Measurements from ENCODE around the gene PARP16.
A peak's percentile ranks its signal among the peaks of the same experiment; 100 is the strongest.
"Not testable (repeated sequence)": the region's sequence is repeated elsewhere in the genome, so short reads cannot be mapped to it uniquely, and the experiment has no call there.

PARP16 gene

DNA sequence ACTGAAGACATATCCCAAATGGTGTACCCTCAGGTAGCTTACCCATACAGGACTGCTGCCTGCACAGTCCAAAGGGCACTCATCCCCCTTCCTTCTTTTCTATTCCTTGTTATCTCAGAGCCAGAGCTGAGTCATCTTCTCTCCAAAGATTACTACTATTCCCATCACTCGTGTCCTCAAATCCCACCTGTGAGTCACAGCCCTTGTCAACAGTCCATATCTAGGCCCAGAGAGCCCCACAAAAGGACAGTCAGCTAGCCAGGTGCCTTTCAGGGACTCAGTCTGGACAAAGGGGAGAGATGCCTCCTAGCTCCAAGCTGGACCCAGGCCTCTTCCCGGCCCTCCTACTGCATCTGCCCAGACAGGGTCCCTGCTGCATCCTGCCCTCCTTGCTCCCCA lies 11.0 kb downstream of the PARP16 start:
- DNase-seq (ENCODE audit: low read depth): no peak

DNA sequence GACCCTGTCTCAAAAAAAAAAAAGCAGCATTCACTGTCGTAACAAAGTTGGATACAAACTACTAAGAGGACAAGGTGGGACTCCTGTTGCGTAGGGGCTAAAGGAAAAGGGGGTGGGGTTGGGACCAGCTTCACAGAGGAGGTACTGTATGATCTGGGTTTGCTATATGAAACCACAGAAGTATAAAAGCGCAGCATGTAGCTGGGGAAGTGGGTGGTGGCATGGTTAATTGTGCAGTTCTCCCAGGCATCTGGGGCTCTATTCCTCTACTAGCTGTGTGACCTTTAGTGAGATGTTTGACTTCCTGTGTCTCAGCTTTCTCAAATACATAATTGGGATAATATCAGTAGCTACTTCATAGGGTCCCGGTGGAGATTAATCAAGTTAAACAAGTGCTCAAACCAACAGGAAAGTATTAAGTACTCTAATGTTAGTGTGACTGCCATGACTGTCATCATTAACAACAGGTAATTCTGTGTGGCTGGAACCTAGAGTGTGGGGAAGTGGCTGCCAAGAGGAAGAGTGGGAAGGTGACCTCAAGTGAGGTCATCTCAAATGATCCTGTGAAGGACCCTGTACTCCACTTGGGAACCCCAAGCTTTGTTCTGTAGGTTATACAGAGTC lies 11.5 kb downstream of the PARP16 start:
- DNase-seq (ENCODE audit: low read depth): no peak

DNA sequence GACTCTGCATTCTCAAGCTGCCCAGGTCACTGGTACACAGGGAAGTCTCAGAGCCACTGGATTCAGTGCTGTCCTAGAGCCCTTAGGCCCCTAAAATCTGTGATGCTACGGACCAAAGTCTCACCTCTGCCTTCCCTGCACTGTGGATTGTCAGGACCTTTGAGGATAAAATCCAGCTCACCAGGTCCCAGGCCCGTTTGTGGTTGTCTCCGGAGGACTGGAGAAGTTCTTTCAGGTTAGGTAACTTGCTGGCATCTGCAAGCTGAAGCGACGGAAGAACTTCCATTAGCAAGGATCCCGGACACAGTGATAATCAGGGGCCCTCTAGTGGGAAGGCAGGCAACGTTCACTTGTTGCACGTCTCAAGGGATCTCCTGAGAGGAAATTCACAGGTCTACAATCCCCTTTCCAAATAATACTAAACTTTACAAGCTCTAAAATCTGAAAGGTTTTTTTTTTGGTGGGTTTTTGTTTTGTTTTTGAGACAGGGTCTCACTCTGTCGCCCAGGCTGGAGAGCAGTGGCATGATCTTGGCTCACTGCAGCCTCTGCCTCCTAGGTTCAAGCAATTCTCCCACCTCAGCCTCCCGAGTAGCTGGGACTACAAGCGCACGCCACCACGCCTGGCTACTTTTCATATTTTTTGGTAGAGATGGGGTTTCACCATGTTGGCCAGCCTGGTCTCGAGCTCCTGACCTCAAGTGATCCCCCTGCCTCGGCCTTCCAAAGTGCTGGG lies 15.7 kb downstream of the PARP16 start:
- peak; percentile 61 for DNase-seq (ENCODE audit: low read depth)

DNA sequence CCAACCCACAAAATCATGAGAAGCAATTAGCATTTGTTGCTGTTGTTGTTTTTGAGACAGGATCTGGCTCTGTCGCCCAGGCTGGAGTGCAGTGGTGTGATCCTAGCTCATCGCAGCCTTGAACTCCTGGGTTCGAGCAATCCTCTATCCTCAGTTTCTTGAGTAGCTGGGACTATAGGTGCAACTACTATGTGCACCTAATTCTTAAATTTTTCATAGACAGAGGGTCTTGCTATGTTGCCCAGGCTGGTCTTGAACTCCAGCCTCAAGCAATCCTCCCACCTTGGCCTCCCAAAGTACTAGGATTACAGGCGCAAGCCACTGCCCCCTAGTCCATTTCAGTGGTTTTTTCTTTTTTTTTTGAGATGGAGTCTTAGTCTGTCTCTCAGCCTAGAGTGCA lies 18.3 kb downstream of the PARP16 start:
- DNase-seq (ENCODE audit: low read depth): no peak

DNA sequence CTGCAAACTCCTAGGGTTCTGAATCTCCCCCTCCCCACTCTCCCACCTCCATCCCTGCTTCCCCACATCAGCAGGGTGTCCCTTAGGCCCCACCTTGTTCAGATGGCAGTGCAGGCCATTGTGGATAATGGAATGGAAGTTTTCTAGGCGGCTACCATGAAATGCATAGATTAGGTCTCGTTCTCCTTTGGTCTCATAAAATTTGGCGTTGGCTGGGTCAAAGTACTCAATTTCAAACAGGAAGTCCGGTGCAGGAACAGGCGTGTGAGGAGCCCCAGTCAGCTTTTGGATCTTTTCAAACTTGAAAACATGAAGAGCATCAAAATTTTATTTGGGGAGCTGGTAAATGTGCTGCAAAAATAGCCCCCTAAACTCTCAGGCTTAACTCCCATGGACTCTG lies 20.2 kb downstream of the PARP16 start:
- no peak for DNase-seq (ENCODE audit: low read depth)

DNA sequence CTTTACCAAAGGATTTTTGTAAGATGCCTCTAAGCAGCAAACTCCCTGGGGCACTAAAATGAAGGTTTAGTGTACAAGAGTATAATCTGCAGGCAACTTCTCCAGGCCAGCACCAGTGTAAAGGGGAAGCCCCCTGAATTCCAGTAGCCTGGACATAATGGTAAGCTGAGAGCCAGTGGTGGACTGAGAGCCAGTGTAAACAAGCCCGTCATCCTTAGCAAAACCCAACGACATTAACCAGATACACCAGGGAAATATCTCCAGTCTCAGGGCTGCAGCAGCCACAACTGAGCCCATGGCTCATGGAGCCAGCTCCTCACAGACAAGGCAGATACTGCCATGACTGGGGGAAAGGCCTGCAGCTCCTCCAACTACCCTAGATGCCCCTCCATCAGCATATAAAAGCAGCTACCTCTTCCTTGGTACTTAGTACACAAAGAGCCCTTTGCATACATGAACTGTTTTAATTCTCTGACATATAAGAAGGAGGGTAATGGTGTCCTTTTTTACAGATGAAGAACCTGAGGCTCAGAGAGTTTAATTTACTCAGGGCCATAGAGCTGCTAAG lies 21.7 kb downstream of the PARP16 start:
- no peak for DNase-seq (ENCODE audit: low read depth)

DNA sequence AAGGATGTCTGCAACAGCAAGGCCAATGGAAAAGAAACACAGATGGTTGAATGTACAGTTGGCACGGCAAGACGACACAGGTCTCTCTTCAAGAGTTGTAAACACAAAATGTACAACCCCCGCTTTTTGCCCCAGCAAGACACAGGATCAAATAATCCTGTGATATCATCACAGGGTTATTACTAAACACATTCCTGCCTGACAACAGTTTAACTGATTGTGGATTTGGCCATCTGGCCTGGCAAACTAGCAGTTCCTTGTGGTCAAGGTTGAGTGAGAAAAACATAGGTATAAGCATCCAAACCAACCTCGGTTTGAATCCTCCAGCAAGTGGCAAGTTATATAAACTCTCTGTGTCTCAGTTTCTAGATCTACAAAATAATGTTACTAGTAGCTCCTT lies 23.4 kb downstream of the PARP16 start:
- DNase-seq (ENCODE audit: low read depth): no peak

DNA sequence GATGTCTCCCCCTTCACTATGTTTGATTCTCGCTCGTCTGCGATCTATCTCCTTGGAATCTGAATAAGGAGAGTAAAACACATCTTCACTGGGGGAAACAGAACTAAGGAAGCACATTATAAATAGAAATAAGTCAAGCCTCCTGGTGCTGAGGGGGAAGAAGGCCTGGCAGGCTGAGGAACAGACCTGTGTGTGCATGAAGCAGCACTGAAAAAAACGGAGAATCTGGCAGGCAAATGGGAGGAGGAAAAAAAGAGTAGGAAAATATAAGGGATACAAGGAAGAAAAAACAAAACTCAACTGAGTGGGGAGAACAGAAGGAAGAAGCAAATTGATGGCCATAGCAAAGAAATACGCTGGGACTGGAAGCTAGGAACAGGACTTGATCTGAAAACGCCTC lies 25.7 kb downstream of the PARP16 start:
- no peak for DNase-seq (ENCODE audit: low read depth)

DNA sequence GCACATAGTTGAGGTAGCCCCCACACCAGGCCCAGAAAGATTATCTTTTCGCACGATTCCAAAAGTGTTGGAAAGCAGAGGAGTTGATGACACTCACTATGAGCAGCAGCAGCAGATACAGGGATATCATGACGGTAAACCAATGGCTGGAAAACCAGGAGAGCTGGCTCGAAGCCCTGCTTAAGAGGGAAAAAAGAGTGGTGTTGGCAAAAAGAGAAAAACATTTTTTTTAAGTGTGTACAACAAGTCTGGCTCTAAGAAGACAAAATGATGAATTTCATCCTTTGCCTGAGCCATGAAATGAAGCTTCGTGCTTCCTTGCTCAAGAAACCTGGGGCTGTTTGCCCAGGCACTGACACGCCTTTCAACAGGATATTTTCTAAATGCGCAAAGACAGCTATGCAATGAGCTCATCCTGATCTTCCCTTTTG lies 27.3 kb downstream of the PARP16 start:
- DNase-seq (ENCODE audit: low read depth): no peak

DNA sequence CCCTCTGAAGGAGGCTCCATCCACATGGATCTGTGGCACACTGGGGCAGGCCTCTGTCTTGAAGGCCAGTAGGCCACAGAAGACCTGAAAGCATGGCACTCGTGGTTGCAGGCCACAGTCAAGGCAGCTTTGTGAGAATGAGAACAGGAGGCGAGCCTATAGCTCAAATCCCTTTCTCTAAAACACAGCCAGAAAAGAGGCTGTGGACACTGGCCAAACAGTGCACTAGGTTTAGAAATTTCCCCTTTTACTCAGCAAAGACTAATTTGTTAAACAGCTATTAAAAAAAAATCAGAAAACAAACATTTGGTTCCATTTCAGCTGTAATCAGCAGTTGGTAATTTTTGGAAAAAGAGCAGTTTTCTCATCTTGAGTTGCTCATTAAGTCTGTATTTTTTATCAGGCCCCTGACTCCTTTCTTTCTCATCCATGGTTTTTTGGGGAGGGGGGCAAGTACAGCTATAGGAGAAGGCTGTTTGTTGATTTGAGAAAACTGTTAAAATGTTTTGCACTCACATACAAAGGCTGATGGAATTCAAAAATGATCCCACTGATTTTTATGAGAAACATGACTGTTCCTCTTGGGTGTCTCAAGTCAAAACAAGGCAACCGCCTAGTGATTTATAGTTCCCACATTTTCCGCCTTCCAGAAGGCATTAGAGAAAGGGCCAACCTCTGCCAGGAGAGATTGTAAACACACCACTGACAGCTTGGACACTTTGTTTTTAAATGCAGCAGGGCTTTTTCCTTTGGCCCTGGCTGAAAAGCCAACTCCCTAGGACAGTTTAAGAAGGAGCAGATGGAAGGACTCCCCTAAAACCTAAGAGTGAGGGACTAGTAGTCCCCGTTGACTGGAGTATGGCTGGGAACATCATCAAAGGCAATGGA lies 28.1 kb downstream of the PARP16 start:
- no peak for DNase-seq (ENCODE audit: low read depth)

DNA sequence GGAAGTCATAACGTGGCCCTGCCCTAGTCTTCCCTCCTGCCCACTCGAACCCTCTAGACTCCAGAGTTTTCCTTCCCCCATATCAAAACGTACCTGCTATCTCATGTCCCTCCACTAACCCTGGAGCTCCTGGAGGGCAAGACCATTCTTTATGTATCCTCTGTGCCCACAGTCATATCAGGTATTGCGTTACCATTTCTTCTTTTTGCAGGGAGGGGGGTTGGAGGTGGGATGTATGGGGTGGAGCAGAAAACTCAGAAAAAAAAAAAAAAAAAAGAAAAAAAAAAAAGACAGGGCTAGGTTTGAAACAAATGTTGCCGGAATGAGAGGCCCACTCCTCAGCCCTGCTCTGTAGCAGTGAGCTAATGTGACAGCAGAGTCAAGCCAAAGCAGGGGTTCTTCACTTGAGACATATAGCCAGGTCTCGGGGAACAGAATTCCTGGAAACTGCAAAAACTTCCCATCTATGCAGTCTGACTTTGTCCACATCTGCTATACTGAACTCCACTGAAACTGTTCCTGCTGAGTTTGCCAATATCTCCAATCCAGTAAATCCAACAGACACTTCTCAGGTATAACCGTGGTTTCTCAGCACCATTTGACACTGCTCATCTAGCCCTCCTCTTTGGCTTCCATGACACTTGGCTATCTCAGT lies 31.1 kb downstream of the PARP16 start:
- DNase-seq (ENCODE audit: low read depth): no peak

DNA sequence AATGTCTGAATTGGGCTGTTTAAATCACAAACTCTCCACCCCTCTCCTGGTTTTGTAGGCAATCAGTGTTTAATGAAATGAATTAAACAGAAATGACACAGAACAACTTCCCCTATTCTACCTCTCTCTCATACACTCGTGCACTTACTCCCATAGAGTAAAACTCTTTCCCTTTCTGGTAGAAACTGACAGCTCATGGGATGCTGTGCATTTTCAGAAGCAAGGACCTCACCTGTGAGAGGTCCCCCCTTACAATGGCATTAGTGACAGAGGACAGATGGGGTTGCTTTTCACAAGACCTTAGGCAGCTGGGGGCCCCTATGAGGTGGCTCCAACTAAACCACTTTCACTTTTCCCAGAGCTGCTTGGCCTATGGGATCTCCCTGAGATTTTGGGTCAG lies 31.9 kb downstream of the PARP16 start:
- no peak for DNase-seq (ENCODE audit: low read depth)

DNA sequence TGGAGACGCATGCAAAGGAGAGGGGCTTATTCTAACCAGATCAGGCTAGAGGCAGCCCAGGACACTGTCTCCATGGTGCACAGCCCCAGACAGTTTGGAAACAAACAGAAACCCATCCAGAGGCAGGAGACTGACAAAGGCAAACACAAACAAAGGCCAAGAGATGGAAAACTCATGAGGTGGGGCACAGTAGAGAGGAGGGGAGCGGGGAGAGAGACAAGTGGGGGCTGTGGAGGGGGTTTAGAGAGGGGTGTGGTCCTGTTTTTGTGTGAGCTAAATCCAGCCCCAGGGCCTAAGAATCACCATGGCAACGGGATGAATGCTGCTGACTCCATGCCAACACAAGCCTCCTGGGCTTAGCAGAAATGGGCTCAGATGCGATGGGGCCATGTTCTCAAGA lies 32.3 kb downstream of the PARP16 start:
- DNase-seq (ENCODE audit: low read depth): no peak

DNA sequence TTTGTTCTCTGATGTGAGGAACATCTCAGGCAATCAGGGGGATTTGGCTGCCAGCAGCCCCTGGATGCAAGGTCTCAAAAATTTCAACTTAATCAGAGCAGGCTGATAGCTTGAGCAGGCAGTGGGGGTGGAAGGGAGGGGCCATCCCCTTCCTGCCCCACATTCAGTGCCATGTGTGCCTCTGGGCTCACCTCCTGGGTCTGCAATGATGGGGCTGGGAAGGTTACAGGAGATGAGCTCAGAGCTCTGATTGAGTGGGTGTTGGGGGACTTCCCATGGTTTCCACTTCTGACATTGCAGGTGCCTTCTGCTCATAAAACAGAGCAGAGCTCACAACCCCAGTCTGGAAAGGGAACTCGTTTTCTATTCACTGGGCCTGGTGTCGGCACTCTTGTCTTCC lies 37.0 kb downstream of the PARP16 start:
- no peak for DNase-seq (ENCODE audit: low read depth)

DNA sequence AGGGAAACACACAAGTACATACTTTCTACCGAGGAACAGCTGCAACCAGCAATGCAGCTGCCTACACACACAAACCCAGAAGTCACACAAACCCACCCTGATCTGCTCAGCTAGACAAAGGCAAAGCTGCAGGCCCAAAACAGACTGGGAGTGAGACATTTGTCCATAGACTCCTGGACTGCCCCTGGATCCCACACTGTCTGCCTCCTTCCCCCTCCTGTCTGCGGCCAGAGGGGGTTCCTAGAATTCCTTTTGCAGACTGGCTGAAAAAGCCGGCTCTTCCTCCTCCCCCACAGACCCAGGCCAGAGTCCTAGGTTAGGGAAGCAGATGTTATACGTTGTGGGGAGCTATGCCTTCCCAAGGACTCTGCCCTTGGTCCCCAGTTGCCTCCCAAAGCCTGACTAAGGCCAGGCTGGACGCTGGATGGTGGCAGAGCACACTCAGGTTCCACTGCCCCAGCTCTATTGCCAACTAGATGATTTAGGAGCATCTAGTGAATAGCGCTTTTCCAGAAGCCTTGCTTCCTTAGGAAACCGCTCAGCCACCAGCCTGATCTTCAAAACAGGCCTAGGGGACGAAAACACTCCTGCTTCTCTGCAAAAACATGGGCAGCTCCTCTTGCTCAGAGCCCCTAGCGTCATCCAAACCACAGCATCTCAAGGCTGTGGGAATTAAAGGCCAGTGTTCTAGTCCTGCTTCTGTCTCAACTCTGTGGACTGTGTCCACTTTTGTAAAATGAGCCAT lies 38.0 kb downstream of the PARP16 start:
- DNase-seq (ENCODE audit: low read depth): no peak

DNA sequence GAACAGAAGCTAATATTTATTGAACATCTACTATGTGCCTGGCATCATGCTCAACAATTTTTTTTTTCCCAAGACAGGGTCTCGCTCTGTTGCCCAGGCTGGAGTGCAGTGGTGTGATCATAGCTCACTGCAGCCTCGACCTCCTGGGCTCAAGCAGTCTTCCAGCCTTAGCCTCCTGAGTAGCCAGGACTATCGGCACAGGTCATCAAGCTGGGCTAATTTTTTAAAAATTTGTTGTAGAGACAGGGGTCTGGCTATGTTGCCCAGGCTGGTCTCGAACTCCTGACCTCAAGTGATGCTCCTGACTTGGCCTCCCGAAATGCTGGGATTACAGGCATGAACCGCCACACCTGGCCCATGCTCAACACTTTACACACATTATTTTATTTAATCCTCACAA lies 39.7 kb downstream of the PARP16 start:
- no peak for DNase-seq (ENCODE audit: low read depth)

DNA sequence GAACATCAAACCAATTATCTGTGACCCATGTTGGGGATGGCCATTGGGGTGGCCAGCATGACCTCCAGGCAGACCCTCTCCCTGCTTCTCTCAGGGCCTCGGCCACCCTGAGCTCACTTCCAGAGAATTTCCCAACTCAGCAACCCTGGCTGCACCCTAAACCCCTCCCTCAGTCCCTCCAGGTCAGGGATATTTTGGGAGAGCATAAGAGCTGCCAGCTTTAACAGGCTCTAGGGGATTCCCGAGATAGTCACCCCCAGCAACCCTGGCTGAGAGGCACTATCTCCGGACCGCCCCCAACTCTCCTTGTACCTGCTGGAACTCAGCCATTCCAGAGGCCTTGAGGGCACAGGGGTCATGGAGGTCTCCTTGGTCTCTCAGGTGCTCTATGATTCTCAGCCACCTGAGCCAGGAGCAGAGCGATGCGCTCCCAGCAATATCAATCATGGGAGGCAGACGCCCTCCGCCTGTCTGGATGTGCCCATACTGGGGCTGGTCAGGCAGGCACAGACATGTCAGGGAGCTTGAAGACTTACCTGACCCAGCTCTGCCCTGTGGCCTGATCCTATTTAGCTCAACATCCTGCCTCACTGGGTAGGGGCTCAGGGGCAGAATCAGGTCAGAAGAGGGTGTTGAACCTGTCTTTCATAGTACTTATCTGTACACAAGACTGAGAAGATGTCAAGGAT lies 40.5 kb downstream of the PARP16 start:
- DNase-seq (ENCODE audit: low read depth): no peak

DNA sequence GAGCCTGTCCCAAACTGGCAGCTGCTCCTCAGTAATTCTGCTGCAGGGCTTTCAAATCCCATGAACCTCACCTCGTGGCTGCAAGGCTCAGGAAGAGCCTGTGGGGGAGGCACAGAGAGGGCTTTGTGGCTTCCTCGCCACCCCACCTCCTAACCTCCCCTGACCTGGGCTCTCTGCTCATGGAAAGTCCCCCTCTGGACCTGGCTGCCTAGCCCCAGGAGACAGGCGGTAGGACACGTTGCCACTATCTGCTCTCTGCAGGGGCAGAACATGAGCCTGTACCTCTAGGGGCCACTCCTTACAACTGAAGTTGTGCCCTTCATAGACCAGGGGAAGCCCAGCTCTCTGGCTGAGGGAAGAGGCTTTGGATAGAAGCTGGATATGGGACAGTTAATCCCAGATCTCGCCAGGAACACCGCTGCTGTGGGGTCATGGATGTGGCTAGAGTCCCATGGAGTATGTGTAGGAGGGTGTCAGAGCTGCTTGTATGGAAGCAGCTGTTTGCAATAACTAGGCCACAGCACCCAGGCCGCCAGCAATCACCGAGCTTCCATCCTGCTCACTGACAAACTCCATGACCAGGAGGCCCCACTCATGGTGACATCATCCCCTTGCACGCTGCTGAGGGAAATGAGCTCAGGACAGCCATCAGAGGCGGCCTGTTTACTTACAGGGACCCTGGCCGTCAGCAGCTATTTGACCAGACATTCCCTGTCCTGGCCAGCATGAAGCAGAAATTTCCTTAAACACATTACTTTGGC lies 41.4 kb downstream of the PARP16 start:
- DNase-seq (ENCODE audit: low read depth): peak; percentile 14

DNA sequence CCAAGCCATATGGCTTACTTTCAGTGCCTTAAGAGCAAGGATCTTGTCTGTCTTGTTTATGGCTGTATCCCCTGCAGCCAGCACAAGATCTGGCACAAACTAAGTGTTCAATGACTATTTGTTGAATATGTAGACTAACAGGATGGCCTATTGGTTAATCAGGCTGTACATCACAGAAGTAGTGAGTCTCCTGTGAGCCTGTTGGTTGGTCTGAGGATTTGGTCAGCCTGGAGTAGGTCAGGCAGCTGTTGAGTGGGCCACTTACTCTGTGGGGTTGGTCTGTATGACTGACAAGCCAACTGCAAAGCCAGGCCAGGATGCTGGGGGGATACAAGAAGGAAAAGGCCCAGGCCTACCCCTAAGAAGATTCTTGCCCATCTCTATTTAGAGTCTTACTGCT lies 42.0 kb downstream of the PARP16 start:
- DNase-seq (ENCODE audit: low read depth): no peak

DNA sequence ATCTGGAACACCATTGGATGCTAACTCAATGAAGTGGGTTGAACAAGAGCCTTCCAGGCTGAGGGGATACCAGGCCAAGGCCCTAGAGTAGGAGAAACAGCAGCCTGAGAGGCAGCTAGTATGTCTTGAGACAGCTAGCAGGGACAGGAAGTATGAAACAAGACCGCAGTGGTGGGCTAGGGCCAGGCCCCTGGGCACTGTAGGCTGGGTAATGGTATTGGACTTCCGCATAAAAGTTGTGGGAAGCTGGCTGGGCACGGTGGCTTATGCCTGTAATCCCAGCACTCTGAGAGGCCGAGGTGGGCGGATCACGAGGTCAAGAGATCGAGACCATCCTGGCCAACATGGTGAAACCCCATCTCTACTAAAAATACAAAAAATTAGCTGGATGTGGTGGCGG lies 50.2 kb downstream of the PARP16 start:
- DNase-seq (ENCODE audit: low read depth): not testable (repeated sequence)
